ENCODE data around the gene TIMP3.

Gene TIMP3

DNA sequence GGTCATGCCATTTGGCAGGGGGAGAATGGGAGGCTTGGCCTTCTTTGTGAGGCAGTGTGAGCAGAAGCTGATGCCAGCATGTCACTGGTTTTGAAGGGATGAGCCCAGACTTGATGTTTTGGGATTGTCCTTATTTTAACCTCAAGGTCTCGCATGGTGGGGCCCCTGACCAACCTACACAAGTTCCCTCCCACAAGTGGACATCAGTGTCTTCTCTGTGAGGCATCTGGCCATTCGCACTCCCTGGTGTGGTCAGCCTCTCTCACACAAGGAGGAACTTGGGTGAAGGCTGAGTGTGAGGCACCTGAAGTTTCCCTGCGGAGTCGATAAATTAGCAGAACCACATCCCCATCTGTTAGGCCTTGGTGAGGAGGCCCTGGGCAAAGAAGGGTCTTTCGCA, 59.8 kb downstream of the TIMP3 start:
- no peak overlapping the region for H3K9ac ChIP-seq (ENCODE audit: insufficient read length, low read depth)
- H3K4me3 ChIP-seq (ENCODE audit: insufficient read length, low read depth), result no peak overlapping the region
- H3K36me3 ChIP-seq (ENCODE audit: insufficient read depth, insufficient read length, low read length), result peaks cover 50% of the 10 kb centered on the region
- H3K27me3 ChIP-seq (ENCODE audit: insufficient read depth, insufficient read length), result no peaks in the 10 kb centered on the region
- no peak for DNase-seq (ENCODE audit: low read depth, low spot score)
- no peaks in the 10 kb centered on the region for H3K9me3 ChIP-seq (ENCODE audit: insufficient read depth, low read length)
- H3K4me1 ChIP-seq (ENCODE audit: insufficient read depth, insufficient read length), result no peaks in the 10 kb centered on the region
- TF ChIP-seq ZNF274 (IDR thresholded peaks at IDR 0.05; ENCODE audit: low read depth, low read length) (no peak), SUZ12 (IDR thresholded peaks at IDR 0.05; ENCODE audit: extremely low read depth, insufficient read depth, insufficient read length) (no peak), YY1 (IDR thresholded peaks at IDR 0.05; ENCODE audit: insufficient read depth, insufficient read length) (no peak)

GRCh38 chr22:32862083-32862482, 60.6 kb downstream of the TIMP3 start:
- Histone ChIP-seq H3K36me3 (ENCODE audit: insufficient read depth, insufficient read length, low read length) (peaks cover 45% of the 10 kb centered on the region), H3K27me3 (ENCODE audit: insufficient read depth, insufficient read length) (no peaks in the 10 kb centered on the region), H3K4me1 (ENCODE audit: insufficient read depth, insufficient read length) (no peaks in the 10 kb centered on the region), H3K9ac (ENCODE audit: insufficient read length, low read depth) (no peak overlapping the region), H3K9me3 (ENCODE audit: insufficient read depth, low read length) (no peaks in the 10 kb centered on the region), H3K4me3 (ENCODE audit: insufficient read length, low read depth) (no peak overlapping the region)
- DNase-seq (ENCODE audit: low read depth, low spot score), result no peak
- TF ChIP-seq ZNF274 (IDR thresholded peaks at IDR 0.05; ENCODE audit: low read depth, low read length) (no peak), YY1 (IDR thresholded peaks at IDR 0.05; ENCODE audit: insufficient read depth, insufficient read length) (no peak), SUZ12 (IDR thresholded peaks at IDR 0.05; ENCODE audit: extremely low read depth, insufficient read depth, insufficient read length) (no peak)

DNA sequence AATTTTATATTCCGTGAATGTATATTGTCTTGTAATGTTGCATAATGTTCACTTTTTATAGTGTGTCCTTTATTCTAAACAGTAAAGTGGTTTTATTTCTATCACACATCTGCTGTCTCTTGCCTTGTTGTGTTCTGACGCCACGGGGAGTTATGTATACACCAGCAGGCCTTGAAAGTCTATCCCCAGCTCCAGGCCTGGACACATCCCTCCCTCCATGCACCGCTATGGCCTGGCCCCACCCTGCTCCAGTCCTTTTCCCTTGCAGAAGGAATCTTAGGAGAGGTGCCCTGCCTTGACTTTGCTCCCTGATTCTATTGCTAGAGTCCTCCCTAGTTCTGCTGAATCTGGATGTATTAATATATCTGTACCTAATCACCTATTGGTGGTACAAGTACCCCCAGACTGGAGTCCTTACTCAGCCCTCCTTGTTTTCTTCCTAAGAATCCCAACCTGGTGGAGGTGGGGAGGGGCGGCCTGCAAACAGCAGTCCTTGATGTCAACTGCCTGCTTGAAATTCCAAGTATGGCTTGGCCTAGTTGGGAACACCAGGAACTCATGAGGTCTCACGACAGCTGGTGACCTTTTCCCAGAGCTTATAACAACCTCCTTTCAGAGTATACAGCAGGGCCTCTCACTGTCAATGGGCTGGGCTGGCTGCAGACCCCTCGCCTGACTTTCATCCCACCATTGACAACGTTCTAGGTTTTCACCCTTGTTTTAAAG, 61.6 kb downstream of the TIMP3 start:
- TF ChIP-seq SUZ12 (IDR thresholded peaks at IDR 0.05; ENCODE audit: extremely low read depth, insufficient read depth, insufficient read length) (no peak), ZNF274 (IDR thresholded peaks at IDR 0.05; ENCODE audit: low read depth, low read length) (no peak)
- Histone ChIP-seq H3K36me3 (ENCODE audit: insufficient read depth, insufficient read length, low read length) (peaks cover 35% of the 10 kb centered on the region), H3K9me3 (ENCODE audit: insufficient read depth, low read length) (no peaks in the 10 kb centered on the region), H3K27me3 (ENCODE audit: insufficient read depth, insufficient read length) (no peaks in the 10 kb centered on the region), H3K4me3 (ENCODE audit: insufficient read length, low read depth) (no peak overlapping the region), H3K9ac (ENCODE audit: insufficient read length, low read depth) (no peak overlapping the region), H3K4me1 (ENCODE audit: insufficient read depth, insufficient read length) (no peaks in the 10 kb centered on the region)
- DNase-seq (ENCODE audit: low read depth, low spot score), result no peak

GRCh38 chr22:32864041-32864440, 62.5 kb downstream of the TIMP3 start:
- no peak overlapping the region for H3K4me3 ChIP-seq (ENCODE audit: insufficient read length, low read depth)
- no peak overlapping the region for H3K9ac ChIP-seq (ENCODE audit: insufficient read length, low read depth)
- no peaks in the 10 kb centered on the region for H3K27me3 ChIP-seq (ENCODE audit: insufficient read depth, insufficient read length)
- H3K9me3 ChIP-seq (ENCODE audit: insufficient read depth, low read length), result no peaks in the 10 kb centered on the region
- no peaks in the 10 kb centered on the region for H3K4me1 ChIP-seq (ENCODE audit: insufficient read depth, insufficient read length)
- no peak for TF ChIP-seq YY1 (IDR thresholded peaks at IDR 0.05; ENCODE audit: insufficient read depth, insufficient read length)
- TF ChIP-seq SUZ12 (IDR thresholded peaks at IDR 0.05; ENCODE audit: extremely low read depth, insufficient read depth, insufficient read length), result no peak
- no peak for TF ChIP-seq ZNF274 (IDR thresholded peaks at IDR 0.05; ENCODE audit: low read depth, low read length)
- H3K36me3 ChIP-seq (ENCODE audit: insufficient read depth, insufficient read length, low read length), result peaks cover 27% of the 10 kb centered on the region
- DNase-seq (ENCODE audit: low read depth, low spot score), result no peak

DNA sequence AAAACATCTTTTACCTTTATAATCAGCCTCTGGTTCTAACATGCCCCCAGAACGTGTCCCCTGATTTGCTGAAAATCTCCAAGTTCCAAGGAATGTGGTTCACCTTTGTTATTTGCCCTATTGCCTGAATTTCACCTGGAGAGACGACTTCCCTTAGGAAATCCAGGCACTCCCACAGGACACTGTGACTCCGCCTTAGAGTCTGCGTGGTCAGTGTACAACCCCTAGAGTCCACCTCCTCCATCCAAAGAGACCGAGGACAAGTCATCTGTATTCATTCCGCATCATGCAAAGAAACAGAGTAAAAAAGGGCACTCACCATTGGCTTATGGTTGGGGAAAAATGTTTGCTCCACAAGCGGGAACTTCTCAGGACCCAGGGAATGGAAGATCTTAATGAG, 63.1 kb downstream of the TIMP3 start:
- no peaks in the 10 kb centered on the region for H3K4me1 ChIP-seq (ENCODE audit: insufficient read depth, insufficient read length)
- peaks cover 21% of the 10 kb centered on the region for H3K36me3 ChIP-seq (ENCODE audit: insufficient read depth, insufficient read length, low read length)
- no peak overlapping the region for H3K4me3 ChIP-seq (ENCODE audit: insufficient read length, low read depth)

GRCh38 chr22:32866953-32867352, 65.4 kb downstream of the TIMP3 start:
- no peak for TF ChIP-seq YY1 (IDR thresholded peaks at IDR 0.05; ENCODE audit: insufficient read depth, insufficient read length)
- TF ChIP-seq SUZ12 (IDR thresholded peaks at IDR 0.05; ENCODE audit: extremely low read depth, insufficient read depth, insufficient read length), result no peak
- no peak for TF ChIP-seq ZNF274 (IDR thresholded peaks at IDR 0.05; ENCODE audit: low read depth, low read length)
- H3K36me3 ChIP-seq (ENCODE audit: insufficient read depth, insufficient read length, low read length), result peaks cover 5% of the 10 kb centered on the region
- H3K4me3 ChIP-seq (ENCODE audit: insufficient read length, low read depth), result no peak overlapping the region
- H3K27me3 ChIP-seq (ENCODE audit: insufficient read depth, insufficient read length), result no peaks in the 10 kb centered on the region
- no peaks in the 10 kb centered on the region for H3K4me1 ChIP-seq (ENCODE audit: insufficient read depth, insufficient read length)
- H3K9ac ChIP-seq (ENCODE audit: insufficient read length, low read depth), result no peak overlapping the region
- no peak for DNase-seq (ENCODE audit: low read depth, low spot score)
- no peaks in the 10 kb centered on the region for H3K9me3 ChIP-seq (ENCODE audit: insufficient read depth, low read length)

More for the DNA sequence above, 63.1 kb downstream of the TIMP3 start:
- no peak for DNase-seq (ENCODE audit: low read depth, low spot score)
- H3K9ac ChIP-seq (ENCODE audit: insufficient read length, low read depth), result no peak overlapping the region
- no peaks in the 10 kb centered on the region for H3K9me3 ChIP-seq (ENCODE audit: insufficient read depth, low read length)
- TF ChIP-seq SUZ12 (IDR thresholded peaks at IDR 0.05; ENCODE audit: extremely low read depth, insufficient read depth, insufficient read length) (no peak), YY1 (IDR thresholded peaks at IDR 0.05; ENCODE audit: insufficient read depth, insufficient read length) (no peak), ZNF274 (IDR thresholded peaks at IDR 0.05; ENCODE audit: low read depth, low read length) (no peak)
- H3K27me3 ChIP-seq (ENCODE audit: insufficient read depth, insufficient read length), result no peaks in the 10 kb centered on the region

DNA sequence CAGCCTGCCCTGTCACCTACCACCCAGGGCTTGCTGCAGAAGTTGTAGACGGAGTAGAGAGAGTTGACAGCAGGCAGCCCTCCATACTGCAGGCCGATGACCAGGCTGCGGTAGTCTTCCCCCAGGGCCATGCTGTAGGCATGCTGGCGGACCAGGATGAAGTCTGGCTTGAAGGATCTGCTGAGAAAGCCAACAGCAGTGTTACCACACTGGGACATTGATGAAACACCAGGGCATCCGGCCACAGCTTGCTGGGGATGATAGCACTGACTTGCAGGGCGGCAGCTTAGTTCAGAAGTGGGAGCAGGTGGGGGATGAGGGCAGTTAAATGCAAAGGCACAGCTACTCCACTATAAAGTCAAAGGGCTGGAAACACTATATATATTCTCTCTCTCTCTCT, 67.4 kb downstream of the TIMP3 start:
- TF ChIP-seq ZNF274 (IDR thresholded peaks at IDR 0.05; ENCODE audit: low read depth, low read length) (no peak), SUZ12 (IDR thresholded peaks at IDR 0.05; ENCODE audit: extremely low read depth, insufficient read depth, insufficient read length) (no peak), YY1 (IDR thresholded peaks at IDR 0.05; ENCODE audit: insufficient read depth, insufficient read length) (no peak)
- Histone ChIP-seq H3K27me3 (ENCODE audit: insufficient read depth, insufficient read length) (no peaks in the 10 kb centered on the region), H3K9me3 (ENCODE audit: insufficient read depth, low read length) (no peaks in the 10 kb centered on the region), H3K9ac (ENCODE audit: insufficient read length, low read depth) (no peak overlapping the region), H3K36me3 (ENCODE audit: insufficient read depth, insufficient read length, low read length) (no peaks in the 10 kb centered on the region), H3K4me3 (ENCODE audit: insufficient read length, low read depth) (no peak overlapping the region), H3K4me1 (ENCODE audit: insufficient read depth, insufficient read length) (no peaks in the 10 kb centered on the region)
- DNase-seq (ENCODE audit: low read depth, low spot score), result no peak
